Spleen (tissue), 11 donors: ENCODE results near the gene SCN9A. TPM values are rescaled to one million over a fixed set of nuclear protein-coding genes. Genes with fewer than 3 reads are reported as not detected.

Experiments
- DNase-seq: peaks from one replicate; pipeline ENCODE4 v3.0.0-alpha.2; 2020
- H3K27ac ChIP-seq, 8 donors: fragments of 200-600 bp; sonication (generic) in 7 of 8; 1 replicate in 4 of 8; 2 replicates in 4 of 8; pipeline versions ENCODE4 v1.5.0 to v1.8.0; 2016 to 2021; ENCODE audit warnings: inconsistent platforms in 4 of 8, mild to moderate bottlenecking in 4 of 8, moderate library complexity in 1 of 8
- H3K27me3 ChIP-seq, 7 donors: fragments of 200-600 bp; sonication (generic) in 6 of 7; replicated peaks in 1 of 7; 1 replicate in 4 of 7; 2 replicates in 3 of 7; pipeline versions ENCODE4 v1.5.0 to v1.8.0; 2016 to 2021; ENCODE audit warnings: inconsistent platforms in 3 of 7, mild to moderate bottlenecking in 1 of 7
- H3K36me3 ChIP-seq, 6 donors: fragments of 200-600 bp; sonication (generic) in 5 of 6; 1 replicate in 4 of 6; 2 replicates in 2 of 6; pipeline versions ENCODE4 v1.5.0 to v1.8.0; 2016 to 2021; ENCODE audit warnings: inconsistent platforms in 2 of 6
- H3K4me1 ChIP-seq, 6 donors: fragments of 200-600 bp; sonication (generic) in 5 of 6; 1 replicate in 3 of 6; 2 replicates in 3 of 6; pipeline versions ENCODE4 v1.5.0 to v1.8.0; 2016 to 2021; ENCODE audit warnings: inconsistent platforms in 3 of 6
- H3K4me3 ChIP-seq, 8 donors: fragments of 200-600 bp; sonication (generic) in 7 of 8; 1 replicate in 4 of 8; 2 replicates in 4 of 8; pipeline versions ENCODE4 v1.5.0 to v1.8.0; 2016 to 2021; ENCODE audit warnings: inconsistent platforms in 4 of 8, mild to moderate bottlenecking in 4 of 8, moderate library complexity in 2 of 8
- H3K9me3 ChIP-seq, 8 donors: fragments of 200-600 bp; sonication (generic) in 7 of 8; 1 replicate in 4 of 8; 2 replicates in 4 of 8; pipeline versions ENCODE4 v1.5.0 to v1.8.0; 2016 to 2021; ENCODE audit warnings: inconsistent platforms in 4 of 8
- CTCF ChIP-seq, 11 experiments: fragments of 200-600 bp in 7 of 11; fragments of 450-650 bp in 4 of 11; sonication (generic) in 4 of 11; IDR thresholded peaks in 8 of 11; conservative IDR thresholded peaks in 3 of 11; 1 replicate in 7 of 11; 2 replicates in 4 of 11; pipeline versions ENCODE4 v1.4.0 to v1.8.0; 2016 to 2021; ENCODE audit warnings: antibody characterized with exemption in 11 of 11, inconsistent platforms in 4 of 11, mild to moderate bottlenecking in 1 of 11
- POLR2A ChIP-seq, 3 donors: fragments of 450-650 bp; IDR thresholded peaks; one replicate each; pipeline ENCODE4 v1.5.1; 2017; ENCODE audit warnings: antibody characterized with exemption in 3 of 3, mild to moderate bottlenecking in 1 of 3
- POLR2AphosphoS5 ChIP-seq, 3 donors: sonication (generic); formaldehyde crosslinking; IDR thresholded peaks; one replicate each; pipeline ENCODE4 v1.5.1; 2017; ENCODE audit warnings: antibody characterized with exemption in 3 of 3
- WGBS, 5 donors: extraction: QIAGEN DNeasy Blood & Tissue Kit in 3 of 5; methylation state at CpG; one replicate each; pipeline versions ENCODE4 v1.1.5 to v1.1.7; 2013 to 2018; 5-methylcytosine and 5-hydroxymethylcytosine counted together
- intact Hi-C: fragments of 100-400 bp; cut with DNase I; formaldehyde crosslinking; loops from one replicate; pipeline ENCODE4 v1.15.0; 2023; ENCODE audit warnings: low total_unique reads
- polyA plus RNA-seq, 3 donors: library from polyadenylated mRNA; stranded (reverse); fragments of 200-250 nt; gene quantifications; one replicate each; pipeline ENCODE4 v1.2.1, GENCODE V29; 2013
- total RNA-seq, 7 donors: library from RNA; depleted of rRNA in 3 of 7; stranded (reverse); fragments of >200 nt in 3 of 7; fragmentation: NEBNext Ultra II Directional in 4 of 7; extraction: Animal tissue kit (Norgen Biotek cat#: 25700) in 4 of 7; gene quantifications; one replicate each; pipeline versions ENCODE4 v1.1.0 to v1.2.1, GENCODE V29; 2016 to 2021
- donor health status: healthy with polysubstance abuse.
- donor health status: DM: no; HTN: no; CAD: no; lungs with moderate emphysema.
- donor health status: DM: no; HTN: no; CAD: no.
- donor health status: Bipolar disorder and iron deficiency.
- donor health status: healthy.
- donor health status: DM: no; HTN: no; CAD: no.
- donor health status: DM: yes; HTN: yes; CAD: no.

The SCN9A gene
- total and polyA plus RNA-seq, 10 donors = 0.76 to 27.9 (median 17.3) TPM

- Histone ChIP-seq H3K4me1 (no peaks in the 10 kb centered on the region), H3K4me3 (no peak overlapping the region), H3K27me3 (no peaks in the 10 kb centered on the region), H3K36me3 (no peaks in the 10 kb centered on the region), H3K27ac (no peak overlapping the region), H3K9me3 (no peaks in the 10 kb centered on the region)
- 48 to 65% (median 49%) methylated on average over 2 of the region's 2 CpGs for WGBS, 5 donors
- TF ChIP-seq CTCF (IDR thresholded peaks at IDR 0.05 in 8 of 11, conservative IDR thresholded peaks at IDR 0.05 in 3 of 11) (no peak), POLR2AphosphoS5 (IDR thresholded peaks at IDR 0.05) (no peak), POLR2A (IDR thresholded peaks at IDR 0.05) (no peak)
- intact Hi-C loops = no loop called here
- DNase-seq = no peak
Measured at GRCh38 chr2:166230724-166231070, 145.0 kb downstream of the SCN9A start.

- no peak overlapping the region for H3K27ac ChIP-seq
- 73 to 84% (median 81%) methylated on average over 4 of the region's 4 CpGs for WGBS, 5 donors
- no peaks in the 10 kb centered on the region for H3K36me3 ChIP-seq
- no peaks in the 10 kb centered on the region for H3K9me3 ChIP-seq
- no peak for DNase-seq
- no peak overlapping the region for H3K4me3 ChIP-seq
- no peaks in the 10 kb centered on the region for H3K27me3 ChIP-seq
- TF ChIP-seq CTCF (IDR thresholded peaks at IDR 0.05 in 8 of 11, conservative IDR thresholded peaks at IDR 0.05 in 3 of 11) (no peak), POLR2A (IDR thresholded peaks at IDR 0.05) (no peak)
- intact Hi-C loops = no loop called here
- H3K4me1 ChIP-seq = no peaks in the 10 kb centered on the region
Measured at GRCh38 chr2:166230024-166230723, 145.6 kb downstream of the SCN9A start.

- no peak for TF ChIP-seq CTCF (IDR thresholded peaks at IDR 0.05 in 8 of 11, conservative IDR thresholded peaks at IDR 0.05 in 3 of 11)
- H3K4me3 ChIP-seq = no peak overlapping the region
- intact Hi-C loops = no loop called here
- no peak for DNase-seq
- H3K36me3 ChIP-seq = no peaks in the 10 kb centered on the region
- no peaks in the 10 kb centered on the region for H3K27me3 ChIP-seq
- H3K9me3 ChIP-seq = no peaks in the 10 kb centered on the region
- no peak overlapping the region for H3K27ac ChIP-seq
- no peaks in the 10 kb centered on the region for H3K4me1 ChIP-seq
Measured at GRCh38 chr2:166229678-166230023, 146.1 kb downstream of the SCN9A start.

GRCh38 chr2:166224197-166224596 lies 151.5 kb downstream of the SCN9A start:
- H3K9me3 ChIP-seq = peaks cover 0 to 5% (median 0%) of the 10 kb centered on the region in 8 donors
- no peak overlapping the region for H3K27ac ChIP-seq
- H3K4me1 ChIP-seq = no peaks in the 10 kb centered on the region
- H3K36me3 ChIP-seq = no peaks in the 10 kb centered on the region
- H3K27me3 ChIP-seq = no peaks in the 10 kb centered on the region
- intact Hi-C loops = no loop called here
- TF ChIP-seq POLR2AphosphoS5 (IDR thresholded peaks at IDR 0.05) (no peak), CTCF (IDR thresholded peaks at IDR 0.05 in 8 of 11, conservative IDR thresholded peaks at IDR 0.05 in 3 of 11) (no peak), POLR2A (IDR thresholded peaks at IDR 0.05) (no peak)
- DNase-seq = no peak
- no peak overlapping the region for H3K4me3 ChIP-seq
